Stomach (tissue), 9 donors: ENCODE measurements around the gene RABGAP1L. TPM values are rescaled to one million over a fixed set of nuclear protein-coding genes. Genes with fewer than 3 reads are reported as not detected.
"Not testable (repeated sequence)": the region's sequence is repeated elsewhere in the genome, so short reads cannot be mapped to it uniquely, and the experiment has no call there.

Source experiments
- DNase-seq, 2 donors: peaks; one replicate each; pipeline versions ENCODE4 v3.0.0 to v3.0.0-alpha.2; 2013 to 2019
- H3K27ac ChIP-seq, 5 donors: fragments of 200-600 bp in 4 of 5; sonication (generic) in 4 of 5; one replicate each; pipeline ENCODE4 v1.5.1; 2013 to 2019; ENCODE audit warnings: mild to moderate bottlenecking in 1 of 5, moderate library complexity in 1 of 5
- H3K27me3 ChIP-seq, 3 donors: fragments of 200-600 bp; sonication (generic); one replicate each; pipeline ENCODE4 v1.5.1; 2017 to 2019; ENCODE audit warnings: mixed run types in 1 of 3
- H3K36me3 ChIP-seq, 4 donors: fragments of 200-600 bp; sonication (generic); 1 replicate in 3 of 4; 2 replicates in 1 of 4; pipeline ENCODE4 v1.5.1; 2016 to 2019
- H3K4me1 ChIP-seq, 4 donors: fragments of 200-600 bp; sonication (generic); one replicate each; pipeline ENCODE4 v1.5.1; 2016 to 2019
- H3K4me3 ChIP-seq, 4 donors: fragments of 200-600 bp; sonication (generic) in 3 of 4; one replicate each; pipeline ENCODE4 v1.5.1; 2016 to 2019; ENCODE audit warnings: mild to moderate bottlenecking in 1 of 4
- H3K9me3 ChIP-seq, 4 donors: fragments of 200-600 bp; sonication (generic); one replicate each; pipeline ENCODE4 v1.5.1; 2016 to 2019
- EP300 ChIP-seq: sonication (generic); formaldehyde crosslinking; IDR thresholded peaks from one replicate; pipeline ENCODE4 v1.6.1; 2017; ENCODE audit warnings: antibody characterized with exemption
- POLR2A ChIP-seq, 4 donors: fragments of 450-650 bp; IDR thresholded peaks; one replicate each; pipeline ENCODE4 v1.6.1; 2016; ENCODE audit warnings: antibody characterized with exemption in 4 of 4, control low read depth in 2 of 4, mild to moderate bottlenecking in 1 of 4, moderate library complexity in 1 of 4
- POLR2AphosphoS5 ChIP-seq, 3 donors: sonication (generic); formaldehyde crosslinking; IDR thresholded peaks; one replicate each; pipeline ENCODE4 v1.6.1; 2016; ENCODE audit warnings: antibody characterized with exemption in 3 of 3
- WGBS, 5 donors: extraction: QIAGEN DNeasy Blood & Tissue Kit in 3 of 5; methylation state at CpG; one replicate each; pipeline versions ENCODE4 v1.1.5 to v1.1.7; 2013 to 2018; 5-methylcytosine and 5-hydroxymethylcytosine counted together
- intact Hi-C: fragments of 100-400 bp; cut with DNase I; formaldehyde crosslinking; loops from one replicate; pipeline ENCODE4 v1.15.1; 2023; ENCODE audit warnings: low total_unique reads
- polyA plus RNA-seq, 3 donors: library from polyadenylated mRNA; stranded (reverse); fragments of 200-250 nt; gene quantifications; one replicate each; pipeline ENCODE4 v1.2.3, GENCODE V29; 2013
- total RNA-seq, 5 donors: library from RNA; depleted of rRNA; stranded (reverse); fragments of >200 nt; gene quantifications; one replicate each; pipeline versions ENCODE4 v1.1.0 to v1.2.3, GENCODE V29; 2014 to 2016
- TF ChIP-seq, protein P1 (sequence below), 7 experiments: fragments of 450-650 bp in 4 of 7; fragments of 200-600 bp in 3 of 7; sonication (generic) in 3 of 7; IDR thresholded peaks; one replicate each; pipeline ENCODE4 v1.5.1; 2016 to 2019; ENCODE audit warnings: antibody characterized with exemption in 7 of 7, control low read depth in 2 of 7, mild to moderate bottlenecking in 1 of 7
- donor health status: healthy with polysubstance abuse.
- donor health status: Bipolar disorder and iron deficiency.
- donor health status: healthy.

The RABGAP1L gene
- total and polyA plus RNA-seq, 8 donors: 14.2 to 238 (median 57.9) TPM

DNA sequence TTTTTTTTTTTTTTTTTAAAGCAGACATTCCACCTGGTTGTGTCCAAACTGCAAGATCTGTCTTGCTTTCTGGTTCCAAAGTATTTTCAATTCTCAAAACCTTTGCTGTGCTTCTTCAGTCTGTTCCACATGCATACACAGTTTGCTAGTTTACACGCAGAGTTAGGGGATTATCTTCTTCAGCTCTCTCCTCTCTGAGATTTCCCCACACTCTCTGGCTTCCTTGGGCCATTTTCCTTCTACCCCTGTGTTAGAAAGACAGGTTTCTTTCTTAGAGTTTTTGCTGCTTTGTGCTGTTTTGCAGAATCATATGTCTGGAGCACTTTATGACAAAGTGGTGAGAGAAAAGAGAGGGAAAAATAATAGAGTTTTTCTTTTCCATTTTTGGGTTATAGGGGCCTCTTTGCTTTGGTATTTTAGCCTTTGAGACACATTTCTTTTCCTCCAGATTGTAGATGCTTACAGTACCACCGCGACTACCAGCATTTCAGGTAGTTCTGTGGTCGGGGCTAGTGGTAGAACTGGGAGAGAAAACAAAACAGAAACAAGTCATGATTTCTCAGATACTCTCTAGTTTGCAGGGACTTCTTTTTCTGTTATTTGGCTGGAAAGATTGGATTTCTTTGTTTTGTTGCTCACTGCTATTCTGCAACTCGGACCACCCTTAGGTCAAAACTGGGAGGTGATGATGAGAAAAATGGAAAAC, 66.3 kb downstream of the RABGAP1L start:
- Histone ChIP-seq H3K4me3 (no peak overlapping the region), H3K27me3 (no peaks in the 10 kb centered on the region), H3K27ac (no peak overlapping the region), H3K36me3 (peaks cover 0 to 21% (median 7%) of the 10 kb centered on the region in 4 donors), H3K9me3 (no peaks in the 10 kb centered on the region), H3K4me1 (no peaks in the 10 kb centered on the region)
- TF ChIP-seq POLR2AphosphoS5 (IDR thresholded peaks at IDR 0.05): no peak
- TF ChIP-seq POLR2A (IDR thresholded peaks at IDR 0.05): no peak
- TF ChIP-seq, protein P1, sequence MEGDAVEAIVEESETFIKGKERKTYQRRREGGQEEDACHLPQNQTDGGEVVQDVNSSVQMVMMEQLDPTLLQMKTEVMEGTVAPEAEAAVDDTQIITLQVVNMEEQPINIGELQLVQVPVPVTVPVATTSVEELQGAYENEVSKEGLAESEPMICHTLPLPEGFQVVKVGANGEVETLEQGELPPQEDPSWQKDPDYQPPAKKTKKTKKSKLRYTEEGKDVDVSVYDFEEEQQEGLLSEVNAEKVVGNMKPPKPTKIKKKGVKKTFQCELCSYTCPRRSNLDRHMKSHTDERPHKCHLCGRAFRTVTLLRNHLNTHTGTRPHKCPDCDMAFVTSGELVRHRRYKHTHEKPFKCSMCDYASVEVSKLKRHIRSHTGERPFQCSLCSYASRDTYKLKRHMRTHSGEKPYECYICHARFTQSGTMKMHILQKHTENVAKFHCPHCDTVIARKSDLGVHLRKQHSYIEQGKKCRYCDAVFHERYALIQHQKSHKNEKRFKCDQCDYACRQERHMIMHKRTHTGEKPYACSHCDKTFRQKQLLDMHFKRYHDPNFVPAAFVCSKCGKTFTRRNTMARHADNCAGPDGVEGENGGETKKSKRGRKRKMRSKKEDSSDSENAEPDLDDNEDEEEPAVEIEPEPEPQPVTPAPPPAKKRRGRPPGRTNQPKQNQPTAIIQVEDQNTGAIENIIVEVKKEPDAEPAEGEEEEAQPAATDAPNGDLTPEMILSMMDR (IDR thresholded peaks at IDR 0.05): no peak
- TF ChIP-seq EP300: no peak
- intact Hi-C loops: no loop called here
- 85 to 90% (median 87%) methylated on average over 5 of the region's 5 CpGs for WGBS, 5 donors
- DNase-seq: no peak

DNA sequence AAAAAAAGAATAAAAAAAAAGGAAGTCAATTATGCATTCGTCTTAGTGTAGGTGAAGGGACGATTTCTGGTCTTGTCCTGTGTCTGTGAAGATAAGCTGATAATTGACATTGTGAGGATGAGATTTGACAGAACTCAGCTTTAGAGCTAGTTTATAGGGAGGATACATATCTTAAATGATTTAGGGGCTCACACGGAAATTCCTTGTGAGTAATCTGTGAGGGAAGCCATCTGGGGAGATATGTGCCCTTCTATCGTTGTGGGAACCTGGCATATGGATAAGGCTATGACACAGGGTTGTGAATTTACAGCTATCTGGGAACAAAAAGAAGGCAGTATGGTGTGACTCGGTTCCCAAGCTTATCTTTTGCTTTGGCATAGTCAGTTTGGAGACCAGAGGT, 71.1 kb downstream of the RABGAP1L start:
- Histone ChIP-seq H3K4me1 (no peaks in the 10 kb centered on the region), H3K4me3 (no peak overlapping the region), H3K27me3 (no peaks in the 10 kb centered on the region), H3K9me3 (no peaks in the 10 kb centered on the region), H3K36me3 (peaks cover 0 to 22% (median 16%) of the 10 kb centered on the region in 4 donors), H3K27ac (no peak overlapping the region)
- 75 to 94% (median 80%) methylated on average over 5 of the region's 5 CpGs for WGBS, 5 donors
- intact Hi-C loops: no loop called here
- DNase-seq: no peak
- TF ChIP-seq POLR2AphosphoS5 (IDR thresholded peaks at IDR 0.05): no peak
- TF ChIP-seq EP300: no peak
- TF ChIP-seq, protein P1 (IDR thresholded peaks at IDR 0.05): no peak
- TF ChIP-seq POLR2A (IDR thresholded peaks at IDR 0.05): no peak

DNA sequence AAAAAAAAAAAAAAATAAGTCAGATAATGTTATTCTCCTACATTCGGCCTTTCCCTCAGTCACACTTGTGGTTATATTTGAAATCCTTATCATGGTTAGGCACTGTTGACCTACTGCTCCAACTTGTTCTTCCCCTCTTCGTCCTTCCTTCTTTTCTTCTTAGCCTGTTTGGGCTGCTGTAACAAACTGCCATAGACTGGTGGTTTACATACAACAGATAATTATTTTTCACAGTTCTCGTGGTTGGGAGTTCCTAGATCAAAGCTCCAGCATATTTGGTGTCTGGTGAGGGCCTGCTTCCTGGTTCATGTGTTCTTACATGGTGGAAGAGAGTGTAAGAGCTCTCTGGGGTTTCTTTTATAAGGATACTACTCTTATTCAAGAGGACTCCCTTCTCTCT, 73.4 kb downstream of the RABGAP1L start:
- Histone ChIP-seq H3K4me1 (no peaks in the 10 kb centered on the region), H3K36me3 (peaks cover 0 to 22% (median 16%) of the 10 kb centered on the region in 4 donors), H3K4me3 (no peak overlapping the region), H3K27ac (no peak overlapping the region), H3K27me3 (no peaks in the 10 kb centered on the region), H3K9me3 (no peaks in the 10 kb centered on the region)
- 59 to 73% (median 65%) methylated on average over 3 of the region's 3 CpGs for WGBS, 5 donors
- no peak for DNase-seq
- no peak for TF ChIP-seq EP300
- intact Hi-C loops: no loop called here

DNA sequence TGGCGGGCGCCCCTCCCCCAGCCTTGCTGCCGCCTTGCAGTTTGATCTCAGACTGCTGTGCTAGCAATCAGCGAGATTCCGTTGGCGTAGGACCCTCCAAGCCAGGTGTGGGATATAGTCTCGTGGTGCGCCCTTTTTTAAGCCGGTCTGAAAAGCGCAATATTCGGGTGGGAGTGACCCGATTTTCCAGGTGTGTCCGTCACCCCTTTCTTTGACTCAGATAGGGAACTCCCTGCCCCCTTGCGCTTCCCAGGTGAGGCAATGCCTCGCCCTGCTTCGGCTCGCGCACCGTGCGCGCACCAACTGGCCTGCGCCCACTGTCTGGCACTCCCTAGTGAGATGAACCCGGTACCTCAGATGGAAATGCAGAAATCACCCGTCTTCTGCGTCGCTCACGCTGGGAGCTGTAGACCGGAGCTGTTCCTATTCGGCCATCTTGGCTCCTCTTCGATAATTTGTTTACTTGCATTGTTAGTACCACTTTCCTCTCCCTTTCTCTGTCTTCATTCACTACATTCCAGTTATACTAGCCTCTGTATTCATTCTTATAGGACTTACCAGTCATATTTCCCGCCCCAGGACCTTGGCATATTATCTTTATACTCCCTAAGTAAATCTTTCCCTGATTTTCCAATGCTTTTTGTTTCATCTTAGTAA, 79.7 kb downstream of the RABGAP1L start:
- Histone ChIP-seq H3K4me3 (peak overlapping the region in 2 of 4 donors; percentile 16 to 28), H3K27ac (peak overlapping the region in 2 of 5 donors; percentile 31 to 39)
- WGBS, 5 donors: 61 to 93% (median 73%) methylated on average over 24 to 29 of the region's 31 CpGs

DNA sequence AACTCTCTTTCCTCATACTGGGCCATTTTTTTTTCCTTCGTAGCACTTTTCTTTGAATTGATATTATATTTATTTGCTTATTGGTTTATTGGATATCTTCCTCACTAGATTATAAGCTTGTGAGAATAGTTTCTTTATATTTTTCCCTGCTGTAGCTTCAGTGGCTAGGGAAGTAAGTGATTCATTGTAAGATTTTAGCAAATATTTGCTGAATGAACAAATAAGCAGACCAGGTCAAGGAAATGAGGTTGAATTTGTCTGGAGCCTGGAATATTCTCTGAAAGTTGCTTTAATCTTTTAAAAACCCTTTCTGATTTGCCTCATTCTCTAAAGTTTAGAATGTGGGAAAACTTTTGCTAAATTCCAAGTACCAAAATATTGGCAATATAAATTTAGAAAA, 80.2 kb downstream of the RABGAP1L start:
- DNase-seq: no peak
- Histone ChIP-seq H3K9me3 (no peaks in the 10 kb centered on the region), H3K36me3 (peaks cover 3 to 27% (median 19%) of the 10 kb centered on the region in 4 donors), H3K4me3 (peak overlapping the region in 2 of 4 donors; percentile 16 to 28), H3K4me1 (peaks cover 0 to 9% (median 5%) of the 10 kb centered on the region in 4 donors), H3K27me3 (no peaks in the 10 kb centered on the region), H3K27ac (no peak overlapping the region)
- intact Hi-C loops: no loop called here
- 33 to 71% (median 55%) methylated on average over 1 of the region's 1 CpG for WGBS, 5 donors
- TF ChIP-seq, protein P1 (IDR thresholded peaks at IDR 0.05): no peak
- TF ChIP-seq POLR2A (IDR thresholded peaks at IDR 0.05): no peak
- no peak for TF ChIP-seq POLR2AphosphoS5 (IDR thresholded peaks at IDR 0.05)
- TF ChIP-seq EP300: no peak

More for the DNA sequence above, 79.7 kb downstream of the RABGAP1L start:
- H3K9me3 ChIP-seq, H3K4me1 ChIP-seq, DNase-seq, H3K27me3 ChIP-seq, intact Hi-C loops: not testable (repeated sequence)
- peaks cover 0 to 21% (median 13%) of the 10 kb centered on the region in 4 donors for H3K36me3 ChIP-seq
